ENCODE data around the gene C1QTNF9B.

Gene C1QTNF9B

GRCh38 chr13:23877286-23877685 is 20.0 kb downstream of the C1QTNF9B start:
- no peak for DNase-seq
- TF ChIP-seq POLR2A (IDR thresholded peaks at IDR 0.05; ENCODE audit: low read length) (no peak), GATA1 (IDR thresholded peaks at IDR 0.05; ENCODE audit: low read depth, low read length) (no peak)

GRCh38 chr13:23876265-23876664 is 21.0 kb downstream of the C1QTNF9B start:
- DNase-seq, result peak; percentile 31 to 35
- TF ChIP-seq GATA1 (IDR thresholded peaks at IDR 0.05; ENCODE audit: low read depth, low read length), result no peak
- no peak for TF ChIP-seq POLR2A (IDR thresholded peaks at IDR 0.05; ENCODE audit: low read length)

GRCh38 chr13:23871616-23872220 is 25.6 kb downstream of the C1QTNF9B start:
- no peak for TF ChIP-seq POLR2A (IDR thresholded peaks at IDR 0.05; ENCODE audit: low read length)
- no peak for TF ChIP-seq GATA1 (IDR thresholded peaks at IDR 0.05; ENCODE audit: low read depth, low read length)
- peak; percentile 43 to 63 for DNase-seq

- DNase-seq, result peak; percentile 42 to 50
- TF ChIP-seq GATA1 (IDR thresholded peaks at IDR 0.05; ENCODE audit: low read depth, low read length) (no peak), POLR2A (IDR thresholded peaks at IDR 0.05; ENCODE audit: low read length) (no peak)
Measured at GRCh38 chr13:23870356-23871140, 26.8 kb downstream of the C1QTNF9B start.

GRCh38 chr13:23868521-23868920 is 28.8 kb downstream of the C1QTNF9B start:
- TF ChIP-seq GATA1 (IDR thresholded peaks at IDR 0.05; ENCODE audit: low read depth, low read length) (no peak), POLR2A (IDR thresholded peaks at IDR 0.05; ENCODE audit: low read length) (no peak)
- DNase-seq, result peak in 1 of 2 experiments; percentile 18

GRCh38 chr13:23867027-23867491 is 30.2 kb downstream of the C1QTNF9B start:
- TF ChIP-seq GATA1 (IDR thresholded peaks at IDR 0.05; ENCODE audit: low read depth, low read length), result no peak
- DNase-seq, result peak; percentile 64 to 65

GRCh38 chr13:23866420-23867026 is 30.8 kb downstream of the C1QTNF9B start:
- peak; percentile 87 to 96 for DNase-seq

GRCh38 chr13:23865906-23866305 is 31.4 kb downstream of the C1QTNF9B start:
- no peak for DNase-seq
- TF ChIP-seq GATA1 (IDR thresholded peaks at IDR 0.05; ENCODE audit: low read depth, low read length), result no peak
- TF ChIP-seq POLR2A (IDR thresholded peaks at IDR 0.05; ENCODE audit: low read length), result no peak

More at GRCh38 chr13:23866420-23867026, 30.8 kb downstream of the C1QTNF9B start:
- peak; percentile 43 for TF ChIP-seq POLR2A (IDR thresholded peaks at IDR 0.05; ENCODE audit: low read length)
- no peak for TF ChIP-seq GATA1 (IDR thresholded peaks at IDR 0.05; ENCODE audit: low read depth, low read length)

- DNase-seq, result no peak
Measured at GRCh38 chr13:23865026-23865425, 32.3 kb downstream of the C1QTNF9B start.

GRCh38 chr13:23861310-23861709 is 36.0 kb downstream of the C1QTNF9B start:
- no peak for TF ChIP-seq POLR2A (IDR thresholded peaks at IDR 0.05; ENCODE audit: low read length)
- TF ChIP-seq GATA1 (IDR thresholded peaks at IDR 0.05; ENCODE audit: low read depth, low read length), result no peak
- no peak for DNase-seq

More at GRCh38 chr13:23865026-23865425, 32.3 kb downstream of the C1QTNF9B start:
- TF ChIP-seq POLR2A (IDR thresholded peaks at IDR 0.05; ENCODE audit: low read length), result no peak
- no peak for TF ChIP-seq GATA1 (IDR thresholded peaks at IDR 0.05; ENCODE audit: low read depth, low read length)

- DNase-seq, result peak; percentile 87 to 97
- no peak for TF ChIP-seq POLR2A (IDR thresholded peaks at IDR 0.05; ENCODE audit: low read length)
- peak; percentile 84 for TF ChIP-seq GATA1 (IDR thresholded peaks at IDR 0.05; ENCODE audit: low read depth, low read length)
Measured at GRCh38 chr13:23859904-23860303, 37.4 kb downstream of the C1QTNF9B start.

- no peak for DNase-seq
- TF ChIP-seq GATA1 (IDR thresholded peaks at IDR 0.05; ENCODE audit: low read depth, low read length) (no peak), POLR2A (IDR thresholded peaks at IDR 0.05; ENCODE audit: low read length) (no peak)
Measured at GRCh38 chr13:23859455-23859854, 37.8 kb downstream of the C1QTNF9B start.

GRCh38 chr13:23858546-23858945 is 38.8 kb downstream of the C1QTNF9B start:
- no peak for DNase-seq
- TF ChIP-seq POLR2A (IDR thresholded peaks at IDR 0.05; ENCODE audit: low read length) (no peak), GATA1 (IDR thresholded peaks at IDR 0.05; ENCODE audit: low read depth, low read length) (no peak)

All from erythroblast (primary cell).